ENCODE measurements around the gene COL6A1. TPM values are rescaled to one million over a fixed set of nuclear protein-coding genes. Genes with fewer than 3 reads are reported as not detected.

The COL6A1 gene
- total and polyA plus RNA-seq, 2 donors (not counting 3 experiments of a cell fraction or from before 2014, with no cell fraction given) = 30.1 to 42.4 TPM

- Histone ChIP-seq H2AFZ (ENCODE audit: low read depth, low read length) (no peak overlapping the region), H3K4me1 (ENCODE audit: control insufficient read depth, extremely low read depth, insufficient read depth, low read length) (peaks cover 29% of the 10 kb centered on the region), H3K79me2 (ENCODE audit: control insufficient read depth, insufficient read depth, low read length) (no peaks in the 10 kb centered on the region), H4K20me1 (replicated peaks; ENCODE audit: control insufficient read depth, extremely low read depth, insufficient read depth, low read length) (no peaks in the 10 kb centered on the region), H3K4me2 (ENCODE audit: insufficient read depth, low read length) (no peak overlapping the region), H3K27me3 (ENCODE audit: control insufficient read depth in 2 of 2, insufficient read depth in 2 of 2, low read length in 2 of 2) (no peaks in the 10 kb centered on the region), H3K9me1 (replicated peaks; ENCODE audit: control insufficient read depth, extremely low read depth, insufficient read depth, low read length) (no peaks in the 10 kb centered on the region), H3K9me3 (replicated peaks; ENCODE audit: control insufficient read depth, insufficient read depth, low read length) (no peaks in the 10 kb centered on the region), H3K36me3 (ENCODE audit: control insufficient read depth in 2 of 2, extremely low read depth in 1 of 2, insufficient read depth in 2 of 2, low read length in 2 of 2) (no peaks in the 10 kb centered on the region), H3K9ac (replicated peaks; ENCODE audit: extremely low read depth, insufficient read depth, low read length) (no peak overlapping the region), H3K4me3 (replicated peaks in 1 of 3; ENCODE audit: insufficient read depth in 1 of 3, low read depth in 1 of 3, low read length in 3 of 3) (no peak overlapping the region), H3K27ac (ENCODE audit: insufficient read depth, low read depth, low read length) (no peak overlapping the region)
- intact Hi-C loops (cut with micrococcal nuclease) = loop anchor here (2.0 to 5.0 kb wide), 3 partner anchors 126 to 354 kb away; partner anchors contain the start of genes COL6A2, LSS and PCNT
- ChIA-PET CTCF (interaction anchor here (1.3 to 5.1 kb wide), 3 partner anchors 15 to 182 kb away, joined by 3 to 78 read pairs (median 3); no protein-coding TSS in a partner anchor), POLR2A (no interaction called here)
- TF ChIP-seq GATA2 (IDR thresholded peaks at IDR 0.05; ENCODE audit: insufficient read depth, insufficient read length, low read depth, low read length) (no peak), CTCF (IDR thresholded peaks at IDR 0.05; ENCODE audit: extremely low read depth in 1 of 2, insufficient read depth in 1 of 2, low read depth in 1 of 2, low read length in 2 of 2) (peak; percentile 85 to 97)
- DNase-seq (ENCODE audit: low read depth, low spot score) (peak; percentile 36), FAIRE-seq (no peak)
- dilution Hi-C loops (cut with MboI; ENCODE audit: extremely low pct_ligation_motif_present, low sequenced_read_pairs) = no loop called here
- no TSS peak for BruUV-seq (replicated peaks)
Observed at GRCh38 chr21:45970674-45971615, 10.6 kb upstream of the COL6A1 start.

Measured in endothelial cell of umbilical vein (primary cell).